GM23338 (cell line): ENCODE results near the gene WDSUB1. TPM values are rescaled to one million over a fixed set of nuclear protein-coding genes. Genes with fewer than 3 reads are reported as not detected.

ENCODE experiments used
- ATAC-seq: fragments of 200-7000 bp; cut with Tn5 transposase; 3 replicates; pipeline ENCODE4 v1.9.1; 2020
- DNase-seq: peaks from one replicate; pipeline ENCODE4 v3.0.0-alpha.2; 2015; ENCODE audit warnings: low spot score
- H2AFZ ChIP-seq: fragments of 200-600 bp; sonication (generic); 2 replicates; pipeline ENCODE4 v1.8.0; 2016; ENCODE audit warnings: antibody characterized with exemption, mild to moderate bottlenecking, moderate library complexity
- H3F3A ChIP-seq: fragments of 200-600 bp; sonication (generic); replicated peaks from 2 replicates; pipeline ENCODE4 v1.8.0; 2017; ENCODE audit warnings: antibody characterized with exemption, mixed run types, low read depth
- H3K27ac ChIP-seq: fragments of 200-600 bp; sonication (generic); 2 replicates; pipeline ENCODE4 v1.6.1; 2016; ENCODE audit warnings: low read depth
- H3K27me3 ChIP-seq: fragments of 200-600 bp; sonication (generic); 2 replicates; pipeline ENCODE4 v1.8.0; 2016; ENCODE audit warnings: mild to moderate bottlenecking, mixed run types, moderate library complexity; ENCODE audit not compliant: insufficient read depth
- H3K36me3 ChIP-seq: fragments of 200-600 bp; sonication (generic); 2 replicates; pipeline ENCODE4 v1.8.0; 2016; ENCODE audit warnings: mild to moderate bottlenecking; ENCODE audit not compliant: insufficient read depth
- H3K4me1 ChIP-seq: fragments of 200-600 bp; sonication (generic); 2 replicates; pipeline ENCODE4 v1.8.0; 2016; ENCODE audit warnings: mild to moderate bottlenecking, moderate library complexity; ENCODE audit not compliant: insufficient read depth
- H3K4me2 ChIP-seq: fragments of 200-600 bp; sonication (generic); 2 replicates; pipeline ENCODE4 v1.7.1; 2017; ENCODE audit warnings: mixed run types
- H3K4me3 ChIP-seq: fragments of 200-600 bp; sonication (generic); 2 replicates; pipeline ENCODE4 v1.6.1; 2016; ENCODE audit warnings: mixed run types
- H3K79me2 ChIP-seq: fragments of 200-600 bp; sonication (generic); replicated peaks from 2 replicates; pipeline ENCODE4 v1.8.0; 2017; ENCODE audit warnings: mild to moderate bottlenecking; ENCODE audit not compliant: insufficient read depth
- H3K9me2 ChIP-seq: fragments of 200-600 bp; sonication (generic); 2 replicates; pipeline ENCODE4 v1.8.0; 2017; ENCODE audit not compliant: insufficient read depth
- H4K20me1 ChIP-seq: fragments of 200-600 bp; sonication (generic); replicated peaks from 2 replicates; pipeline ENCODE4 v1.8.0; 2017; ENCODE audit warnings: mild to moderate bottlenecking; ENCODE audit not compliant: insufficient read depth
- H3K27ac Mint-ChIP-seq: 2 replicates; pipeline ENCODE4 v1.8.0; 2020; ENCODE audit warnings: inconsistent platforms, mild to moderate bottlenecking, moderate library complexity, mixed read lengths
- H3K27me3 Mint-ChIP-seq: 3 replicates; pipeline ENCODE4 v1.8.0; 2022; ENCODE audit warnings: low read depth, mild to moderate bottlenecking, moderate library complexity, mixed read lengths, inconsistent platforms; ENCODE audit not compliant: insufficient read depth, poor library complexity
- H3K36me3 Mint-ChIP-seq: 3 replicates; pipeline ENCODE4 v1.8.0; 2021; ENCODE audit warnings: low read depth, mild to moderate bottlenecking, inconsistent platforms, moderate library complexity, mixed read lengths
- H3K4me1 Mint-ChIP-seq: 3 replicates; pipeline ENCODE4 v1.8.0; 2020; ENCODE audit warnings: mild to moderate bottlenecking, inconsistent platforms, mixed read lengths
- H3K4me3 Mint-ChIP-seq: 3 replicates; pipeline ENCODE4 v1.8.0; 2021; ENCODE audit warnings: moderate library complexity, mild to moderate bottlenecking, inconsistent platforms, mixed read lengths
- H3K9me3 Mint-ChIP-seq: 3 replicates; pipeline ENCODE4 v1.8.0; 2020; ENCODE audit warnings: moderate library complexity, mild to moderate bottlenecking, inconsistent platforms, mixed read lengths
- CTCF ChIP-seq, 2 experiments: fragments of 200-600 bp in 1 of 2; sonication (generic) in 1 of 2; conservative IDR thresholded peaks; 2 replicates each; pipeline versions ENCODE4 v1.5.1 to v1.6.1; 2016 to 2017; ENCODE audit warnings: antibody characterized with exemption in 2 of 2, low read depth in 2 of 2, mild to moderate bottlenecking in 2 of 2, moderate library complexity in 1 of 2
- ETS1 ChIP-seq: IDR thresholded peaks from 2 replicates; pipeline ENCODE4 v1.6.1; 2016; ENCODE audit warnings: antibody characterized with exemption
- EZH2 ChIP-seq: fragments of 200-600 bp; sonication (generic); IDR thresholded peaks from one replicate; pipeline ENCODE4 v1.8.0; 2017; ENCODE audit warnings: antibody characterized with exemption, mild to moderate bottlenecking, low read depth; ENCODE audit not compliant: unreplicated experiment
- NANOG ChIP-seq: IDR thresholded peaks from 2 replicates; pipeline ENCODE4 v1.6.1; 2016; ENCODE audit warnings: antibody characterized with exemption, borderline replicate concordance
- ZNF462 ChIP-seq: fragments of 250-450 bp; sonication (Bioruptor Pico); IDR thresholded peaks from 2 replicates; pipeline ENCODE4 v1.5.0; 2020; ENCODE audit warnings: mild to moderate bottlenecking, moderate library complexity
- polyA plus RNA-seq: library from polyadenylated mRNA; unstranded; fragments of >200 nt; fragmentation: Nextera tagmentation; extraction: Ambion mirVana; gene quantifications from 2 replicates; pipeline ENCODE4 v1.2.1, GENCODE V29; 2016
- total RNA-seq: library from RNA; depleted of rRNA; stranded (reverse); fragments of >200 nt; shearing (Covaris generic); gene quantifications from 2 replicates; pipeline ENCODE4 v1.2.3, GENCODE V29; 2014

WDSUB1 gene
- total and polyA plus RNA-seq, 2 experiments from 2014 or later, result 9.9 to 12.2 TPM

GRCh38 chr2:159209341-159210306 lies 76.9 kb downstream of the WDSUB1 start (continued):
- TF ChIP-seq CTCF (conservative IDR thresholded peaks at IDR 0.05; ENCODE audit: low read depth in 2 of 2) (no peak), ETS1 (no peak), ZNF462 (CRISPR knock-in tag) (no peak), NANOG (no peak)

- Histone ChIP-seq H3K4me3 (no peak overlapping the region), H3K27me3 (peaks cover 50% of the 10 kb centered on the region), H3K9me2 (0 out of 2 replicates have a peak, but pooled peaks cover 6% of the 10 kb centered on the region), H4K20me1 (peaks cover 3% of the 10 kb centered on the region), H2AFZ (no peak overlapping the region), H3K4me2 (no peak overlapping the region), H3K27ac (no peak overlapping the region), H3K4me1 (peaks cover 13% of the 10 kb centered on the region), H3K36me3 (no peaks in the 10 kb centered on the region), H3F3A (no peaks in the 10 kb centered on the region), H3K79me2 (no peaks in the 10 kb centered on the region)
- H3K4me3 Mint-ChIP-seq, result no peak overlapping the region
- peaks cover 45% of the 10 kb centered on the region for H3K27me3 Mint-ChIP-seq
- DNase-seq (no peak), ATAC-seq (no peak)
- no peak overlapping the region for H3K27ac Mint-ChIP-seq
- no peaks in the 10 kb centered on the region for H3K36me3 Mint-ChIP-seq
- TF ChIP-seq CTCF (conservative IDR thresholded peaks at IDR 0.05; ENCODE audit: low read depth in 2 of 2) (peak in 1 of 2 experiments; percentile 24; a peak in 2 of 4 replicates), EZH2 (no peak)
- H3K4me1 Mint-ChIP-seq, result peaks cover 24% of the 10 kb centered on the region
- no peaks in the 10 kb centered on the region for H3K9me3 Mint-ChIP-seq
These were observed 78.1 kb downstream of the WDSUB1 start for GRCh38 chr2:159208438-159208837.
